Retinal pigment epithelial cell (primary cell): ENCODE data around the gene AMOT.

Experiments
- DNase-seq: peaks from one replicate; pipeline ENCODE4 v3.0.0-alpha.2; 2010; ENCODE audit warnings: low read depth
- H3K4me3 ChIP-seq: 2 replicates; pipeline ENCODE4 v1.5.1; 2011; ENCODE audit warnings: mild to moderate bottlenecking, low read length, control low read depth, moderate library complexity
- TF ChIP-seq, protein P1 (sequence below): conservative IDR thresholded peaks from 2 replicates; pipeline ENCODE4 v1.5.1; 2011; ENCODE audit warnings: low read depth, low read length, control low read depth, inconsistent platforms

AMOT gene

GRCh38 chrX:112840382-112841113, at the start of gene AMOT:
Gene AMOT, minus strand, starts transcription at chrX:112840831. Its CDS starts 17,705 bp downstream, at chrX:112823126.
- H3K4me3 ChIP-seq: peak within 1 kb of the TSS; percentile 72
- DNase-seq: no peak
- TF ChIP-seq, protein P1, sequence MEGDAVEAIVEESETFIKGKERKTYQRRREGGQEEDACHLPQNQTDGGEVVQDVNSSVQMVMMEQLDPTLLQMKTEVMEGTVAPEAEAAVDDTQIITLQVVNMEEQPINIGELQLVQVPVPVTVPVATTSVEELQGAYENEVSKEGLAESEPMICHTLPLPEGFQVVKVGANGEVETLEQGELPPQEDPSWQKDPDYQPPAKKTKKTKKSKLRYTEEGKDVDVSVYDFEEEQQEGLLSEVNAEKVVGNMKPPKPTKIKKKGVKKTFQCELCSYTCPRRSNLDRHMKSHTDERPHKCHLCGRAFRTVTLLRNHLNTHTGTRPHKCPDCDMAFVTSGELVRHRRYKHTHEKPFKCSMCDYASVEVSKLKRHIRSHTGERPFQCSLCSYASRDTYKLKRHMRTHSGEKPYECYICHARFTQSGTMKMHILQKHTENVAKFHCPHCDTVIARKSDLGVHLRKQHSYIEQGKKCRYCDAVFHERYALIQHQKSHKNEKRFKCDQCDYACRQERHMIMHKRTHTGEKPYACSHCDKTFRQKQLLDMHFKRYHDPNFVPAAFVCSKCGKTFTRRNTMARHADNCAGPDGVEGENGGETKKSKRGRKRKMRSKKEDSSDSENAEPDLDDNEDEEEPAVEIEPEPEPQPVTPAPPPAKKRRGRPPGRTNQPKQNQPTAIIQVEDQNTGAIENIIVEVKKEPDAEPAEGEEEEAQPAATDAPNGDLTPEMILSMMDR: no peak

- DNase-seq: no peak
- H3K4me3 ChIP-seq: no peak overlapping the region
- TF ChIP-seq, protein P1: no peak
These were observed 48.8 kb upstream of the AMOT start for GRCh38 chrX:112889400-112889799.

DNA sequence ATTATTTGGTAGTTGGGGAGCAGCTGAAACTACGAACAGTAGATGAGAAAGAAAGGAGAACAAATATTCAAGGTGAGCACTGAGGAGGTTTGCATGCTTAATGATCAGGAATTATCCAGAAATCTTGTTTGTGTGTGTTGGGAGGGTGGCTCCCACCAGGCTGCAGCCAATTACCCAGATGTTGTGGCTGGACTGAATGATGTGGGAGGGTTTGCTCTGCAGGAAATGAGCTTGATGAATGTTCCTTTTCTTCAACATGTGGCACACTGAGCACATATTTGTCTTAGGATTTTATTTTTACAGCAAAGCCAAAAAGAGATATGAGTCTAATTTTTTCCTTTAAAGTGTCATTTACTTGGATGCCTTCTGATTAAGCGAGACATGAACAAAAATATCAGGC, 48.3 kb upstream of the AMOT start:
- H3K4me3 ChIP-seq: no peak overlapping the region
- TF ChIP-seq, protein P1: no peak
- no peak for DNase-seq

DNA sequence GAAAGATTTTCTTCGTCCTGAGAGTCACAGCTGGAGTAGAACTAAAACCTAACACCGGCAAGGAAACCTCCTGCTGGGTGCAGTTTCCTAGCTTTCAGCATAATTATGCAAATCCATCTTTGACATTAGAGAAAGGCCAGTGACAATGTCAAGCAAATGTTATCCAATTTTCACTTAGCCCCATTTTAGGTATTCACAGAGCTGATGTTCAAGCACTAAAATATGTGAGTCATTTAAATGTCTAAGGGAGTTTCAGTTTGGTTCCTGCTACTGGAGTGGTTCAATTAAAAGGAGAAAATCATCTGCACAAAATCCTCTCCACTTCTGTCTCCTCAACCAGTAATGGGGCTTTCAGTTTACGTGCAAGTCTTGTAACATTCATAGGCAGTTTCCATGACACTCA, 37.1 kb upstream of the AMOT start:
- DNase-seq: no peak
- TF ChIP-seq, protein P1: no peak
- no peak overlapping the region for H3K4me3 ChIP-seq

DNA sequence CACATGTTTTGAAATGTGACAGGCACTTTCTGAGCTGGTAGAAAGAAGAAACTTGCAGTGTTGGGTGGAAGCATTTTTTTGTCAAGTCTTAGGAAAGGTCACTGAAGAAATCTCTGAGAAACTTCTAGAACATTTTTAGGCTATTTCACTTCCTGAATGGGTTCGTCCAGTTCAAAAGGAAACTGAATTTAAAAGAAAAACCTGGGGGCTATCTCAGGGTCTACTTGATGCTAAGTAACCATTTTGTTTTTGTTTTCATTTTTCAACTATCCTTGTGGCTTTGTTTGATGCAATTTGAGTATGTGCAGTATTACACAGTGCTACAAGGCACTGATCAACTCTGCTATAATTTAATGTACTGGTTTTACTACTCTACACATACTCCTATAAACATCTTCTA, 34.0 kb upstream of the AMOT start:
- no peak overlapping the region for H3K4me3 ChIP-seq
- TF ChIP-seq, protein P1: no peak
- DNase-seq: no peak

DNA sequence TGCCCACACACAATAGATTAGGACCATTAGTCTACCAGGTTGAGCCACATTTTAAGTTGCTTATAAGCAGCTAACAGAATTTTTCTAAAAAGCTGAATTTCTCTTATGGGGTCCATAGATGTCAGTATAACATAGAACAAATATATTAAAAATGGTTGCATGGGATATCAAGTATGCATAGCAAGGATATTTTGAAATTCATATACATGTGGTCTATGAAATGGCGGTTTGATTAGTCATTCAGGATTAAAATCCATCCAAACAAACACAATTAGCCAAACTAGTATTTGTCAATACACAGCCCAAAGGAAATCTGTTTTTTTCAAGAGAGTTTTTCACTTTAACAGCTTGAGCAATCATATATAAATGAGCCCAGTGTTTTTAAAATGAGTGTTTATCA, 33.5 kb upstream of the AMOT start:
- TF ChIP-seq, protein P1: no peak
- no peak for DNase-seq
- no peak overlapping the region for H3K4me3 ChIP-seq

DNA sequence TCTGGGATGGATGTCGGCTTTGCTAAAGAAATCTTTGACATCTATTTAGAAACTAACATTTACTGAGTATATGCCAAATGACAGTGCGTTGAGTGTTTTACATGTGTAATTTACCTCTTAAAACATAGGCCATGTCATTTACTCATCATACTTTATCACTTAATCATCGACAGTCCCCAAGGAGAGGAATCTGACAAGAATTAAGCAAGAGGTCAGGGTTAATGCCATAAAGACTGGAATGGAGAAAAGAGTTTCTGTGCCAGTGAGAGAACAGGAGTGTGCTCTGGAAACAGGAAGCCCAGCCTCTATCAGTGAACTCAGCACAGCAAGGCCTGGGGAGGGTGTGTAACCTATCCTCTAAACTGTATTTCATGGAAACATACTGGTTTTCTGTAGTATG, 28.0 kb upstream of the AMOT start:
- H3K4me3 ChIP-seq: no peak overlapping the region
- no peak for DNase-seq
- TF ChIP-seq, protein P1: no peak
